Suprapubic skin (tissue), 4 donors: ENCODE measurements around the gene APBB3. TPM values are rescaled to one million over a fixed set of nuclear protein-coding genes. Genes with fewer than 3 reads are reported as not detected.
"Not testable (repeated sequence)": the region's sequence is repeated elsewhere in the genome, so short reads cannot be mapped to it uniquely, and the experiment has no call there.

Experiments
- DNase-seq, 2 donors: peaks; one replicate each; pipeline ENCODE4 v3.0.0-alpha.2; 2019; ENCODE audit warnings: low spot score in 2 of 2
- H3K27ac ChIP-seq: fragments of 200-600 bp; sonication (generic); one replicate; pipeline ENCODE4 v1.5.1; 2019
- H3K27me3 ChIP-seq: fragments of 200-600 bp; sonication (generic); one replicate; pipeline ENCODE4 v1.5.1; 2019
- H3K36me3 ChIP-seq: fragments of 200-600 bp; sonication (generic); one replicate; pipeline ENCODE4 v1.5.1; 2019
- H3K4me1 ChIP-seq: fragments of 200-600 bp; sonication (generic); one replicate; pipeline ENCODE4 v1.5.1; 2019
- H3K4me3 ChIP-seq: fragments of 200-600 bp; sonication (generic); one replicate; pipeline ENCODE4 v1.5.1; 2019; ENCODE audit warnings: mild to moderate bottlenecking
- H3K9me3 ChIP-seq: fragments of 200-600 bp; sonication (generic); one replicate; pipeline ENCODE4 v1.5.1; 2019
- EP300 ChIP-seq: sonication (generic); formaldehyde crosslinking; IDR thresholded peaks from one replicate; pipeline ENCODE4 v1.6.1; 2017; ENCODE audit warnings: antibody characterized with exemption
- POLR2A ChIP-seq, 2 donors: fragments of 450-650 bp; IDR thresholded peaks; one replicate each; pipeline ENCODE4 v1.6.1; 2017; ENCODE audit warnings: antibody characterized with exemption in 2 of 2, mild to moderate bottlenecking in 2 of 2, moderate library complexity in 2 of 2
- POLR2AphosphoS5 ChIP-seq, 3 donors: sonication (generic); formaldehyde crosslinking; IDR thresholded peaks; one replicate each; pipeline ENCODE4 v1.6.1; 2017; ENCODE audit warnings: antibody characterized with exemption in 3 of 3
- WGBS: methylation state at CpG from one replicate; pipeline ENCODE4 v1.1.5; 2018; 5-methylcytosine and 5-hydroxymethylcytosine counted together
- total RNA-seq, 4 donors: library from RNA; depleted of rRNA; stranded (reverse); fragments of >200 nt; gene quantifications; one replicate each; pipeline ENCODE4 v1.1.0, GENCODE V29; 2016
- TF ChIP-seq, protein P1 (sequence below), 2 donors: fragments of 200-600 bp in 1 of 2; fragments of 450-650 bp in 1 of 2; sonication (generic) in 1 of 2; IDR thresholded peaks; one replicate each; pipeline ENCODE4 v1.5.1; 2016 to 2019; ENCODE audit warnings: antibody characterized with exemption in 2 of 2, mild to moderate bottlenecking in 1 of 2, moderate library complexity in 1 of 2

Gene APBB3
- total RNA-seq, 4 donors from 2014 or later = 14.5 to 57.9 (median 27.3) TPM

DNA sequence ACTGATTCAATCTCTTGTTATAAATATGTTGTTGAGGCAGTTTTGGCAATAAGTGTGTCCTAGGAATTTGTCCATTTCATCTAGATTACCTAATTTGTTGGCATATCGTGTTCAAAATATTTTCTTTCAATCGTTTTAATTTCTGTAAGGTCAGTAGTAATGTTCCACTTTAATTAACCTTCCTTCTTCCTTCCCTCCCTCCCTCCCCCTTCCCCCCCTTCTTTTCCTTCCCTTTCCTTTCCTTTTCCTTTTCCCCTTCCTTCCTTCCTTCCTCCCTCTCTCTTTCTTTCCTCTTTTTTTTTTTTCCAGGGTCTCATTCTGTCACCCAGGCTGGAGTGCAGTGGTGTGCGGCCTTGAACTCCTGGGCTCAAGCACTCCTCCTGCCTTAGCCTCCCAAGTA lies 41.5 kb upstream of the APBB3 start:
- no peaks in the 10 kb centered on the region for H3K27me3 ChIP-seq
- no peak overlapping the region for H3K4me3 ChIP-seq
- no peak for TF ChIP-seq EP300
- TF ChIP-seq, protein P1, sequence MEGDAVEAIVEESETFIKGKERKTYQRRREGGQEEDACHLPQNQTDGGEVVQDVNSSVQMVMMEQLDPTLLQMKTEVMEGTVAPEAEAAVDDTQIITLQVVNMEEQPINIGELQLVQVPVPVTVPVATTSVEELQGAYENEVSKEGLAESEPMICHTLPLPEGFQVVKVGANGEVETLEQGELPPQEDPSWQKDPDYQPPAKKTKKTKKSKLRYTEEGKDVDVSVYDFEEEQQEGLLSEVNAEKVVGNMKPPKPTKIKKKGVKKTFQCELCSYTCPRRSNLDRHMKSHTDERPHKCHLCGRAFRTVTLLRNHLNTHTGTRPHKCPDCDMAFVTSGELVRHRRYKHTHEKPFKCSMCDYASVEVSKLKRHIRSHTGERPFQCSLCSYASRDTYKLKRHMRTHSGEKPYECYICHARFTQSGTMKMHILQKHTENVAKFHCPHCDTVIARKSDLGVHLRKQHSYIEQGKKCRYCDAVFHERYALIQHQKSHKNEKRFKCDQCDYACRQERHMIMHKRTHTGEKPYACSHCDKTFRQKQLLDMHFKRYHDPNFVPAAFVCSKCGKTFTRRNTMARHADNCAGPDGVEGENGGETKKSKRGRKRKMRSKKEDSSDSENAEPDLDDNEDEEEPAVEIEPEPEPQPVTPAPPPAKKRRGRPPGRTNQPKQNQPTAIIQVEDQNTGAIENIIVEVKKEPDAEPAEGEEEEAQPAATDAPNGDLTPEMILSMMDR (IDR thresholded peaks at IDR 0.05) = no peak
- TF ChIP-seq POLR2AphosphoS5 (IDR thresholded peaks at IDR 0.05) = no peak
- no peak for TF ChIP-seq POLR2A (IDR thresholded peaks at IDR 0.05)
- H3K27ac ChIP-seq = no peak overlapping the region
- no peaks in the 10 kb centered on the region for H3K9me3 ChIP-seq
- no peak for DNase-seq
- H3K36me3 ChIP-seq = no peaks in the 10 kb centered on the region
- H3K4me1 ChIP-seq = peaks cover 15% of the 10 kb centered on the region
- WGBS = 73% methylated on average over 3 of the region's 3 CpGs

GRCh38 chr5:140603734-140604133 lies 39.3 kb upstream of the APBB3 start:
- H3K27me3 ChIP-seq = no peaks in the 10 kb centered on the region
- peaks cover 4% of the 10 kb centered on the region for H3K4me1 ChIP-seq
- H3K9me3 ChIP-seq = no peaks in the 10 kb centered on the region
- H3K27ac ChIP-seq = no peak overlapping the region
- 94% methylated on average over 2 of the region's 2 CpGs for WGBS
- H3K36me3 ChIP-seq = no peaks in the 10 kb centered on the region
- TF ChIP-seq, protein P1 (IDR thresholded peaks at IDR 0.05) = no peak
- no peak for TF ChIP-seq POLR2A (IDR thresholded peaks at IDR 0.05)
- no peak for TF ChIP-seq POLR2AphosphoS5 (IDR thresholded peaks at IDR 0.05)
- TF ChIP-seq EP300 = no peak
- no peak for DNase-seq
- no peak overlapping the region for H3K4me3 ChIP-seq

GRCh38 chr5:140603446-140603698 lies 39.0 kb upstream of the APBB3 start:
- H3K27ac ChIP-seq, H3K9me3 ChIP-seq, H3K4me3 ChIP-seq, DNase-seq, H3K27me3 ChIP-seq, H3K36me3 ChIP-seq, H3K4me1 ChIP-seq: not testable (repeated sequence)
- 93% methylated on average over 4 of the region's 4 CpGs for WGBS

- 78% methylated on average over 4 of the region's 4 CpGs for WGBS
- DNase-seq = no peak
- no peaks in the 10 kb centered on the region for H3K27me3 ChIP-seq
- H3K4me1 ChIP-seq = no peaks in the 10 kb centered on the region
- H3K27ac ChIP-seq = no peak overlapping the region
- no peaks in the 10 kb centered on the region for H3K36me3 ChIP-seq
- TF ChIP-seq POLR2AphosphoS5 (IDR thresholded peaks at IDR 0.05) (no peak), EP300 (no peak), POLR2A (IDR thresholded peaks at IDR 0.05) (no peak)
- TF ChIP-seq, protein P1 (IDR thresholded peaks at IDR 0.05) = no peak
- H3K4me3 ChIP-seq = no peak overlapping the region
- no peaks in the 10 kb centered on the region for H3K9me3 ChIP-seq
These were observed 37.7 kb upstream of the APBB3 start for GRCh38 chr5:140602147-140602546.

GRCh38 chr5:140600096-140600495 lies 35.7 kb upstream of the APBB3 start:
- H3K4me3 ChIP-seq = no peak overlapping the region
- peaks cover 10% of the 10 kb centered on the region for H3K4me1 ChIP-seq
- H3K27ac ChIP-seq = no peak overlapping the region
- TF ChIP-seq POLR2A (IDR thresholded peaks at IDR 0.05) (no peak), POLR2AphosphoS5 (IDR thresholded peaks at IDR 0.05) (no peak)
- no peaks in the 10 kb centered on the region for H3K27me3 ChIP-seq
- no peaks in the 10 kb centered on the region for H3K36me3 ChIP-seq
- DNase-seq = no peak
- no peaks in the 10 kb centered on the region for H3K9me3 ChIP-seq

DNA sequence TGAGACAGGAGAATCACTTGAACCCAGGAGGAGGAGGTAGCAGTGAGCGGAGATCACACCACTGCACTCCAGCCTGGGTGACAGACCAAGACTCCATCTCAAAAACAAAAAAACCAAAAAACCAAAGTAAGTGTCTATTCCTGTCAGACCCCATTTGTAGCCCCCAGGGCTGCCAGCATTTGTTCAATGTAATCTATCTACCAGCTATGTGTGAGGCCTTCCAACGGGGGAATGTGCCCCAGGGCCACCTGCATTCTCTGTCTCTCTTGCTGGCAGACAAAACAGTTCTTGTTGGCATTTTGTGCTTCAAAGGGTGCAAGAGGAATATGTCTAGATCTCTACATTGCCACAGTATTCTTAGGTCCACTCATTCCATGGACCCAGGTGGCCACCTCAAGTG lies 34.4 kb upstream of the APBB3 start:
- H3K27ac ChIP-seq = no peak overlapping the region
- H3K27me3 ChIP-seq = no peaks in the 10 kb centered on the region
- DNase-seq = no peak
- 75% methylated on average over 2 of the region's 2 CpGs for WGBS
- H3K9me3 ChIP-seq = no peaks in the 10 kb centered on the region
- TF ChIP-seq POLR2A (IDR thresholded peaks at IDR 0.05) (no peak), POLR2AphosphoS5 (IDR thresholded peaks at IDR 0.05) (no peak), EP300 (no peak)
- TF ChIP-seq, protein P1 (IDR thresholded peaks at IDR 0.05) = no peak
- H3K4me3 ChIP-seq = no peak overlapping the region
- H3K36me3 ChIP-seq = no peaks in the 10 kb centered on the region
- H3K4me1 ChIP-seq = peaks cover 10% of the 10 kb centered on the region
